Osteoblast (primary cell): Measurements from ENCODE around the gene NOL6. TPM values are rescaled to one million over a fixed set of nuclear protein-coding genes. Genes with fewer than 3 reads are reported as not detected.

Source experiments
- DNase-seq: peaks from one replicate; pipeline ENCODE4 v3.0.0; 2011; ENCODE audit warnings: low spot score, mixed read lengths; ENCODE audit not compliant: insufficient read length; ENCODE audit errors: missing footprints
- H2AFZ ChIP-seq: 2 replicates; pipeline ENCODE4 v1.6.0; 2011; ENCODE audit warnings: mild to moderate bottlenecking, low read length
- H3K27ac ChIP-seq: 2 replicates; pipeline ENCODE4 v1.5.1; 2011; ENCODE audit warnings: mild to moderate bottlenecking, low read depth, low read length, moderate library complexity
- H3K27me3 ChIP-seq: 2 replicates; pipeline ENCODE4 v1.6.0; 2012; ENCODE audit warnings: mild to moderate bottlenecking, control low read depth, inconsistent platforms, low read length, moderate library complexity; ENCODE audit not compliant: insufficient read depth
- H3K36me3 ChIP-seq: 2 replicates; pipeline ENCODE4 v1.5.1; 2011; ENCODE audit warnings: mild to moderate bottlenecking, low read length, control low read depth, moderate library complexity; ENCODE audit not compliant: insufficient read depth
- H3K4me1 ChIP-seq: 2 replicates; pipeline ENCODE4 v1.5.1; 2011; ENCODE audit warnings: mild to moderate bottlenecking, low read length, control low read depth, moderate library complexity; ENCODE audit not compliant: insufficient read depth
- H3K4me2 ChIP-seq: 2 replicates; pipeline ENCODE4 v1.6.0; 2011; ENCODE audit warnings: mild to moderate bottlenecking, low read length; ENCODE audit not compliant: insufficient read depth
- H3K4me3 ChIP-seq: fragments of 200-600 bp; sonication (generic); 3 replicates; pipeline ENCODE4 v1.5.1; 2012; ENCODE audit warnings: mild to moderate bottlenecking, low read length, inconsistent platforms; ENCODE audit not compliant: insufficient read depth
- H3K79me2 ChIP-seq: 2 replicates; pipeline ENCODE4 v1.6.0; 2012; ENCODE audit warnings: mild to moderate bottlenecking, low read length, control low read depth, inconsistent platforms; ENCODE audit not compliant: insufficient read depth
- H3K9me3 ChIP-seq: 2 replicates; pipeline ENCODE4 v1.5.1; 2011; ENCODE audit warnings: low read depth, low read length, control low read depth
- H4K20me1 ChIP-seq: 2 replicates; pipeline ENCODE4 v1.6.0; 2012; ENCODE audit warnings: mild to moderate bottlenecking, low read length, control low read depth; ENCODE audit not compliant: insufficient read depth
- total RNA-seq: library from RNA; depleted of rRNA; stranded (reverse); fragments of >200 nt; gene quantifications from 2 replicates; pipeline ENCODE4 v1.2.3, GENCODE V29; 2012
- TF ChIP-seq, protein P1 (sequence below): IDR thresholded peaks from 2 replicates; pipeline ENCODE4 v1.5.1; 2011; ENCODE audit warnings: mild to moderate bottlenecking, low read depth, low read length, moderate library complexity; ENCODE audit errors: extremely low read depth

The NOL6 gene
- total RNA-seq, 1 donor = 23.5 TPM

- no peak overlapping the region for H3K27ac ChIP-seq
- DNase-seq = no peak
- H3K36me3 ChIP-seq = peaks cover 60% of the 10 kb centered on the region
- H3K27me3 ChIP-seq = no peaks in the 10 kb centered on the region
- no peak overlapping the region for H2AFZ ChIP-seq
- H3K4me2 ChIP-seq = no peak overlapping the region
- TF ChIP-seq, protein P1, sequence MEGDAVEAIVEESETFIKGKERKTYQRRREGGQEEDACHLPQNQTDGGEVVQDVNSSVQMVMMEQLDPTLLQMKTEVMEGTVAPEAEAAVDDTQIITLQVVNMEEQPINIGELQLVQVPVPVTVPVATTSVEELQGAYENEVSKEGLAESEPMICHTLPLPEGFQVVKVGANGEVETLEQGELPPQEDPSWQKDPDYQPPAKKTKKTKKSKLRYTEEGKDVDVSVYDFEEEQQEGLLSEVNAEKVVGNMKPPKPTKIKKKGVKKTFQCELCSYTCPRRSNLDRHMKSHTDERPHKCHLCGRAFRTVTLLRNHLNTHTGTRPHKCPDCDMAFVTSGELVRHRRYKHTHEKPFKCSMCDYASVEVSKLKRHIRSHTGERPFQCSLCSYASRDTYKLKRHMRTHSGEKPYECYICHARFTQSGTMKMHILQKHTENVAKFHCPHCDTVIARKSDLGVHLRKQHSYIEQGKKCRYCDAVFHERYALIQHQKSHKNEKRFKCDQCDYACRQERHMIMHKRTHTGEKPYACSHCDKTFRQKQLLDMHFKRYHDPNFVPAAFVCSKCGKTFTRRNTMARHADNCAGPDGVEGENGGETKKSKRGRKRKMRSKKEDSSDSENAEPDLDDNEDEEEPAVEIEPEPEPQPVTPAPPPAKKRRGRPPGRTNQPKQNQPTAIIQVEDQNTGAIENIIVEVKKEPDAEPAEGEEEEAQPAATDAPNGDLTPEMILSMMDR = no peak
- H4K20me1 ChIP-seq = peaks cover 4% of the 10 kb centered on the region
- H3K9me3 ChIP-seq = no peaks in the 10 kb centered on the region
- H3K79me2 ChIP-seq = no peaks in the 10 kb centered on the region
- no peak overlapping the region for H3K4me3 ChIP-seq
- H3K4me1 ChIP-seq = peaks cover 3% of the 10 kb centered on the region
Observed at GRCh38 chr9:33461492-33461891, 12.2 kb downstream of the NOL6 start.

GRCh38 chr9:33460854-33461253, 12.9 kb downstream of the NOL6 start:
- Histone ChIP-seq H4K20me1 (peaks cover 4% of the 10 kb centered on the region), H3K9me3 (no peaks in the 10 kb centered on the region)
- TF ChIP-seq, protein P1 = no peak

GRCh38 chr9:33459115-33459514, 14.6 kb downstream of the NOL6 start:
- no peak for DNase-seq
- H3K4me3 ChIP-seq = no peak overlapping the region
- H3K4me1 ChIP-seq = peaks cover 3% of the 10 kb centered on the region
- H3K79me2 ChIP-seq = no peaks in the 10 kb centered on the region
- peaks cover 37% of the 10 kb centered on the region for H3K36me3 ChIP-seq
- H4K20me1 ChIP-seq = peaks cover 4% of the 10 kb centered on the region
- TF ChIP-seq, protein P1 = no peak
- no peaks in the 10 kb centered on the region for H3K27me3 ChIP-seq
- no peak overlapping the region for H3K27ac ChIP-seq
- no peak overlapping the region for H2AFZ ChIP-seq
- no peak overlapping the region for H3K4me2 ChIP-seq
- no peaks in the 10 kb centered on the region for H3K9me3 ChIP-seq

More at GRCh38 chr9:33460854-33461253, 12.9 kb downstream of the NOL6 start:
- Histone ChIP-seq H3K79me2 (no peaks in the 10 kb centered on the region), H3K4me3 (no peak overlapping the region), H3K4me1 (peaks cover 3% of the 10 kb centered on the region), H2AFZ (no peak overlapping the region), H3K27me3 (no peaks in the 10 kb centered on the region), H3K36me3 (peaks cover 54% of the 10 kb centered on the region), H3K27ac (no peak overlapping the region), H3K4me2 (no peak overlapping the region)
- DNase-seq = peak; percentile 68

DNA sequence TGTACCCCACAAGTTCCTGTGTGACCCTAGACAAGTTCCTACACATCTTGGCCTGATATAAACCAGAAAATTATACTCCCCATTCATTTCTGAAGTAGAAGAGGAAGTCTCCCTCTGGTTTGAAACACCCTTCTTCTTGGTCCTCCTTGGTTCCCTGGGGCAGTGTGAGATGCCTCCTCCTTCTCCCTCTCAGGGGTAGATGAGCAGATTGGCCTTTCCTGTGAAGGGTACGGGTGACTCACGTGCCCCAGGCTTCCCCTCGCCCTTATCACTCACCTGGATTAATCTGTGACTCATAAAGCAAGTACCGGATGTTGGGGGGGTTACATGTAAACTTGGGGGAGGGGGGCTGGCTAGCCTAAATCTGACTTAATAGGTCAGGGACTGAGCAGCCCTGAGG, 15.3 kb downstream of the NOL6 start:
- DNase-seq = no peak
- H2AFZ ChIP-seq = no peak overlapping the region
- H3K4me3 ChIP-seq = no peak overlapping the region
- H3K4me1 ChIP-seq = peaks cover 3% of the 10 kb centered on the region
- H3K36me3 ChIP-seq = peaks cover 31% of the 10 kb centered on the region
- H4K20me1 ChIP-seq = peaks cover 4% of the 10 kb centered on the region
- TF ChIP-seq, protein P1 = no peak
- H3K9me3 ChIP-seq = no peaks in the 10 kb centered on the region
- no peaks in the 10 kb centered on the region for H3K27me3 ChIP-seq
- no peaks in the 10 kb centered on the region for H3K79me2 ChIP-seq
- H3K27ac ChIP-seq = no peak overlapping the region
- H3K4me2 ChIP-seq = no peak overlapping the region
